Esophagus muscularis mucosa (tissue), 4 donors: ENCODE results near the gene ADAD2. TPM values are rescaled to one million over a fixed set of nuclear protein-coding genes. Genes with fewer than 3 reads are reported as not detected.

Experiments used
- DNase-seq: peaks from one replicate; pipeline ENCODE4 v3.0.0-alpha.2; 2017; ENCODE audit errors: extremely low spot score
- H3K27ac ChIP-seq, 4 donors: fragments of 200-600 bp; sonication (generic); replicated peaks in 1 of 4; 1 replicate in 3 of 4; 2 replicates in 1 of 4; pipeline ENCODE4 v1.5.1; 2016 to 2019; ENCODE audit warnings: mild to moderate bottlenecking in 1 of 4
- H3K27me3 ChIP-seq, 4 donors: fragments of 200-600 bp; sonication (generic); one replicate each; pipeline versions ENCODE4 v1.5.1 to v1.6.0; 2016 to 2019
- H3K36me3 ChIP-seq, 4 donors: fragments of 200-600 bp; sonication (generic); one replicate each; pipeline ENCODE4 v1.5.1; 2016 to 2019
- H3K4me1 ChIP-seq, 4 donors: fragments of 200-600 bp; sonication (generic); one replicate each; pipeline ENCODE4 v1.5.1; 2016 to 2019
- H3K4me3 ChIP-seq, 4 donors: fragments of 200-600 bp; sonication (generic); 1 replicate in 2 of 4; 2 replicates in 2 of 4; pipeline ENCODE4 v1.5.1; 2016 to 2019; ENCODE audit warnings: mild to moderate bottlenecking in 4 of 4, moderate library complexity in 1 of 4
- H3K9me3 ChIP-seq, 4 donors: fragments of 200-600 bp; sonication (generic); 1 replicate in 3 of 4; 2 replicates in 1 of 4; pipeline ENCODE4 v1.5.1; 2016 to 2019
- CTCF ChIP-seq, 3 experiments: fragments of 200-600 bp in 2 of 3; fragments of 450-650 bp in 1 of 3; sonication (generic) in 2 of 3; IDR thresholded peaks; one replicate each; pipeline ENCODE4 v1.5.1; 2017 to 2019; ENCODE audit warnings: antibody characterized with exemption in 3 of 3, mild to moderate bottlenecking in 2 of 3, moderate library complexity in 1 of 3
- EP300 ChIP-seq: sonication (generic); formaldehyde crosslinking; IDR thresholded peaks from one replicate; pipeline ENCODE4 v1.6.1; 2017; ENCODE audit warnings: antibody characterized with exemption
- POLR2A ChIP-seq: fragments of 450-650 bp; IDR thresholded peaks from one replicate; pipeline ENCODE4 v1.6.1; 2017; ENCODE audit warnings: antibody characterized with exemption, moderate library complexity, mild to moderate bottlenecking, low read depth
- POLR2AphosphoS5 ChIP-seq, 2 donors: sonication (generic); formaldehyde crosslinking; IDR thresholded peaks; one replicate each; pipeline ENCODE4 v1.6.1; 2017; ENCODE audit warnings: antibody characterized with exemption in 2 of 2
- WGBS: methylation state at CpG from one replicate; pipeline ENCODE4 v1.1.5; 2018; 5-methylcytosine and 5-hydroxymethylcytosine counted together
- intact Hi-C: fragments of 100-400 bp; cut with DNase I; formaldehyde crosslinking; loops from one replicate; pipeline ENCODE4 v1.15.1; 2023
- total RNA-seq, 4 donors: library from RNA; depleted of rRNA; stranded (reverse); fragments of >200 nt; gene quantifications; one replicate each; pipeline versions ENCODE4 v1.1.0 to v1.2.1, GENCODE V29; 2016

Gene ADAD2
- total RNA-seq, 4 donors from 2014 or later = 0.42 to 0.83 (median 0.80) TPM; not detected in 1

GRCh38 chr16:84175350-84176081, 15.4 kb upstream of the ADAD2 start:
- intact Hi-C loops = no loop called here
- 38% methylated on average over 10 of the region's 10 CpGs for WGBS
- DNase-seq = no peak
- H3K27ac ChIP-seq = peak overlapping the region in 3 of 4 donors; percentile 56 to 80 (median 63)
- H3K4me3 ChIP-seq = no peak overlapping the region
- TF ChIP-seq POLR2AphosphoS5 (IDR thresholded peaks at IDR 0.05) (no peak), CTCF (IDR thresholded peaks at IDR 0.05) (peak; percentile 50 to 77 (median 64)), EP300 (no peak), POLR2A (no peak)
- H3K27me3 ChIP-seq = no peaks in the 10 kb centered on the region
- H3K9me3 ChIP-seq = no peaks in the 10 kb centered on the region
- H3K4me1 ChIP-seq = peaks cover 38 to 46% (median 39%) of the 10 kb centered on the region in 4 donors
- H3K36me3 ChIP-seq = peaks cover 14 to 27% (median 25%) of the 10 kb centered on the region in 4 donors

GRCh38 chr16:84176192-84177053, 14.5 kb upstream of the ADAD2 start:
- no peak for TF ChIP-seq EP300
- no peak for TF ChIP-seq POLR2A
- no peak for TF ChIP-seq POLR2AphosphoS5 (IDR thresholded peaks at IDR 0.05)
- no peak for TF ChIP-seq CTCF (IDR thresholded peaks at IDR 0.05)
- no peak for DNase-seq
- Histone ChIP-seq H3K4me1 (peaks cover 39 to 53% (median 43%) of the 10 kb centered on the region in 4 donors), H3K9me3 (no peaks in the 10 kb centered on the region), H3K27ac (peak overlapping the region; percentile 56 to 80 (median 64)), H3K27me3 (no peaks in the 10 kb centered on the region), H3K36me3 (peaks cover 23 to 36% (median 34%) of the 10 kb centered on the region in 4 donors), H3K4me3 (no peak overlapping the region)
- 75% methylated on average over 14 of the region's 18 CpGs for WGBS
- intact Hi-C loops = no loop called here

GRCh38 chr16:84177741-84178073, 13.2 kb upstream of the ADAD2 start:
- WGBS = 56% methylated on average over 9 of the region's 9 CpGs
- DNase-seq = no peak
- Histone ChIP-seq H3K4me3 (no peak overlapping the region), H3K9me3 (no peaks in the 10 kb centered on the region), H3K27me3 (no peaks in the 10 kb centered on the region), H3K4me1 (peaks cover 39 to 53% (median 44%) of the 10 kb centered on the region in 4 donors), H3K36me3 (peaks cover 27 to 47% (median 46%) of the 10 kb centered on the region in 4 donors), H3K27ac (peak overlapping the region; percentile 63 to 80 (median 68))
- intact Hi-C loops = no loop called here
- TF ChIP-seq POLR2AphosphoS5 (IDR thresholded peaks at IDR 0.05) (no peak), EP300 (no peak), CTCF (IDR thresholded peaks at IDR 0.05) (no peak), POLR2A (no peak)

- no peak overlapping the region for H3K4me3 ChIP-seq
- H3K27me3 ChIP-seq = no peaks in the 10 kb centered on the region
- H3K27ac ChIP-seq = peak overlapping the region; percentile 63 to 80 (median 68)
- TF ChIP-seq POLR2AphosphoS5 (IDR thresholded peaks at IDR 0.05) = no peak
- TF ChIP-seq CTCF (IDR thresholded peaks at IDR 0.05) = no peak
- TF ChIP-seq EP300 = no peak
- no peak for TF ChIP-seq POLR2A
- 66% methylated on average over 12 of the region's 15 CpGs for WGBS
- no peak for DNase-seq
- intact Hi-C loops = no loop called here
- H3K4me1 ChIP-seq = peaks cover 40 to 56% (median 47%) of the 10 kb centered on the region in 4 donors
- H3K36me3 ChIP-seq = peaks cover 27 to 53% (median 52%) of the 10 kb centered on the region in 4 donors
- no peaks in the 10 kb centered on the region for H3K9me3 ChIP-seq
Observed at GRCh38 chr16:84178146-84178765, 12.7 kb upstream of the ADAD2 start.
